HEK293T (cell line): Measurements from ENCODE around the gene KCTD10.

Experiments
- ARNT ChIP-seq: fragments of 450-650 bp; IDR thresholded peaks from 2 replicates; pipeline ENCODE4 v1.6.1; 2017; ENCODE audit warnings: mild to moderate bottlenecking
- BHLHE40 ChIP-seq: fragments of 450-650 bp; IDR thresholded peaks from 2 replicates; pipeline ENCODE4 v1.6.1; 2016; ENCODE audit warnings: mild to moderate bottlenecking, moderate library complexity, borderline replicate concordance
- CTBP1 ChIP-seq: fragments of 450-650 bp; IDR thresholded peaks from 2 replicates; pipeline ENCODE4 v1.6.1; 2016; ENCODE audit warnings: borderline replicate concordance
- FOXA1 ChIP-seq: fragments of 450-650 bp; IDR thresholded peaks from 2 replicates; pipeline ENCODE4 v1.6.1; 2016; ENCODE audit warnings: mild to moderate bottlenecking
- FOXK2 ChIP-seq: fragments of 450-650 bp; IDR thresholded peaks from 2 replicates; pipeline ENCODE4 v1.6.1; 2016; ENCODE audit warnings: mild to moderate bottlenecking
- FOXM1 ChIP-seq: fragments of 450-650 bp; IDR thresholded peaks from 2 replicates; pipeline ENCODE4 v1.6.1; 2017; ENCODE audit warnings: mild to moderate bottlenecking, borderline replicate concordance
- HDGF ChIP-seq: fragments of 450-650 bp; IDR thresholded peaks from 2 replicates; pipeline ENCODE4 v1.6.1; 2017; ENCODE audit warnings: antibody characterized with exemption, borderline replicate concordance
- L3MBTL2 ChIP-seq: fragments of 450-650 bp; conservative IDR thresholded peaks from 2 replicates; pipeline ENCODE4 v1.6.1; 2016; ENCODE audit warnings: mild to moderate bottlenecking
- NFRKB ChIP-seq: fragments of 450-650 bp; IDR thresholded peaks from 2 replicates; pipeline ENCODE4 v1.6.1; 2016; ENCODE audit warnings: mild to moderate bottlenecking, moderate library complexity
- SP1 ChIP-seq: fragments of 450-650 bp; IDR thresholded peaks from 2 replicates; pipeline ENCODE4 v1.6.1; 2017
- SUZ12 ChIP-seq: fragments of 450-650 bp; IDR thresholded peaks from 2 replicates; pipeline ENCODE4 v1.6.1; 2016; ENCODE audit warnings: mild to moderate bottlenecking
- TARDBP ChIP-seq: fragments of 450-650 bp; IDR thresholded peaks from 2 replicates; pipeline ENCODE4 v1.6.1; 2016
- ZNF384 ChIP-seq: fragments of 450-650 bp; IDR thresholded peaks from 2 replicates; pipeline ENCODE4 v1.6.1; 2016

DNA sequence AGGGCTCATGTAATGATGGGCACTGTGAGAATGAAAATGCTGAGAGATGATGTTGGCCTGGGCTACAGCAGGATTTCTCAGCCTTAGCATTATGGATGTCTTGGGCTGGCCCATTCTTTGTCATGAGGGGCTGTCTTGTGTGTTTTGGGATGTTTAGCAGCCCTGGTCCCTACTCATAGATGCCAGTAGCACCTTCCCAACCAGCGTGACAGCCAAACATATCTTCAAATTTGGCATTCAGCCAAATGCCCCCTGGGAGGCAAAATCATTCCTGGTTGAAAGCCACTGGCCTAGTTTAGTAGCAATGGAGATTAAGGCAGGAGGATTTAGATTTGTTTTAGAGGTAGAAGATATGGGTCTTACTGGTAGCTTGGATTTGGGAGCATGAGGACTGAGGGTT is 27.0 kb upstream of the KCTD10 start:
- no peak for TF ChIP-seq SUZ12
- TF ChIP-seq FOXK2, result no peak
- no peak for TF ChIP-seq SP1
- TF ChIP-seq HDGF, result no peak
- no peak for TF ChIP-seq NFRKB
- TF ChIP-seq L3MBTL2, result no peak
- TF ChIP-seq FOXM1, result no peak
- no peak for TF ChIP-seq BHLHE40
- no peak for TF ChIP-seq FOXA1
- TF ChIP-seq ZNF384, result no peak
- no peak for TF ChIP-seq CTBP1
- TF ChIP-seq ARNT, result no peak
- no peak for TF ChIP-seq TARDBP
